Coronary artery (tissue), 2 donors: ENCODE data around the gene LPIN1.
"Not testable (repeated sequence)": the region's sequence is repeated elsewhere in the genome, so short reads cannot be mapped to it uniquely, and the experiment has no call there.

ENCODE experiments used
- DNase-seq: peaks from one replicate; pipeline ENCODE4 v3.0.0-alpha.2; 2017; ENCODE audit warnings: low spot score
- H3K27ac ChIP-seq, 2 donors: fragments of 200-600 bp; sonication (generic); one replicate each; pipeline ENCODE4 v1.5.1; 2016 to 2019
- H3K4me3 ChIP-seq: fragments of 200-600 bp; sonication (generic); 2 replicates; pipeline ENCODE4 v1.5.1; 2016; ENCODE audit warnings: mild to moderate bottlenecking, moderate library complexity
- CTCF ChIP-seq: fragments of 200-600 bp; sonication (generic); IDR thresholded peaks from one replicate; pipeline ENCODE4 v1.5.1; 2019; ENCODE audit warnings: antibody characterized with exemption

LPIN1 gene

GRCh38 chr2:11819235-11819729, 72.8 kb downstream of the LPIN1 start:
- H3K27ac ChIP-seq, result no peak overlapping the region
- H3K4me3 ChIP-seq, result no peak overlapping the region
- TF ChIP-seq CTCF, result no peak
- DNase-seq, result no peak

DNA sequence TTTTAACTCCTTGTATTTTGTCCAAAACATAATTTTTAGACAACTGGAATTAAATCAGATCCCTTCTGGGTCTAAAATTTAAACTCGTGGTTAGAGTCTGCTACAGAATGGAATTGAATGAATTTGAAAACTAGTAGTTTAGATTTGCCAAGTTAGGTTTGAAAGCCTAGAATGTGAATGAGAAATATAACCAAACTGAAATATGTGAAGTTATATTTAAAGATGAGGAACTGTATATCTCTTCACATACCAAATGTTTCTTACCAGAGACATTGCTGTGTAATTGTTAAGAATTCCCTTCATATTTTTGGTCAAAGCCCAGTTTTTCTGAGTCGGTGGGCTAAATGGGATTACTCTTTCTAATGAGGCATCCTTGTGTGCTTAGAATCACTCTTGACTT, 74.2 kb downstream of the LPIN1 start:
- H3K27ac ChIP-seq, result no peak overlapping the region
- no peak overlapping the region for H3K4me3 ChIP-seq
- DNase-seq, result no peak
- TF ChIP-seq CTCF, result no peak

DNA sequence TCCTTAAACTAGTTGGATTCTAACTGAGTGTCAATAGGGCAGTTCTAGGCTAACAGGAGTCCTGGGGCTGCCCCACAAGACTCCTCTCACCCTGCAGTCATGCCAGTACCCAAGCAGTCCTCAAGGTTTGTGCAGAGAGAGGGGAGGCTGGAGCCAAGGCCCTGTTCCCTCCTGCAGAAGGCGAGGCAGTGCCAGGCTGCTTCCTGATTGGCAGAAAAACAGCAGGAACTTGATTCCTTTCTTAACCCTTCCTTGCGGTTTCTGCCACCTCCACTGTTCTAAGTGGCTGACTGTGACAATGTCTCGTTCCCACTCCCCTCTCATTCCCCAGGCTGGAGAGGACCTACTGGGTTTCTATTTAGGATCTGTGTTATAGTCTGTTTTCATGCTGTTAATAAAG, 75.3 kb downstream of the LPIN1 start:
- Histone ChIP-seq H3K4me3 (no peak overlapping the region), H3K27ac (no peak overlapping the region)
- TF ChIP-seq CTCF, result no peak
- no peak for DNase-seq

- not testable (repeated sequence) for DNase-seq, H3K4me3 ChIP-seq, H3K27ac ChIP-seq
Observed at GRCh38 chr2:11822359-11822745, 75.9 kb downstream of the LPIN1 start.

- Histone ChIP-seq H3K27ac (no peak overlapping the region), H3K4me3 (no peak overlapping the region)
- TF ChIP-seq CTCF, result no peak
- no peak for DNase-seq
Observed at GRCh38 chr2:11822746-11823451, 76.5 kb downstream of the LPIN1 start.

GRCh38 chr2:11824901-11825828, 78.7 kb downstream of the LPIN1 start:
- TF ChIP-seq CTCF, result no peak
- DNase-seq, result no peak
- H3K4me3 ChIP-seq, result no peak overlapping the region
- peak overlapping the region in 1 of 2 donors; percentile 41 for H3K27ac ChIP-seq

- no peak overlapping the region for H3K4me3 ChIP-seq
- no peak for DNase-seq
- TF ChIP-seq CTCF, result no peak
- H3K27ac ChIP-seq, result no peak overlapping the region
Observed at GRCh38 chr2:11827547-11827946, 81.1 kb downstream of the LPIN1 start.
